ENCODE data around the gene PRC1.

The PRC1 gene

DNA sequence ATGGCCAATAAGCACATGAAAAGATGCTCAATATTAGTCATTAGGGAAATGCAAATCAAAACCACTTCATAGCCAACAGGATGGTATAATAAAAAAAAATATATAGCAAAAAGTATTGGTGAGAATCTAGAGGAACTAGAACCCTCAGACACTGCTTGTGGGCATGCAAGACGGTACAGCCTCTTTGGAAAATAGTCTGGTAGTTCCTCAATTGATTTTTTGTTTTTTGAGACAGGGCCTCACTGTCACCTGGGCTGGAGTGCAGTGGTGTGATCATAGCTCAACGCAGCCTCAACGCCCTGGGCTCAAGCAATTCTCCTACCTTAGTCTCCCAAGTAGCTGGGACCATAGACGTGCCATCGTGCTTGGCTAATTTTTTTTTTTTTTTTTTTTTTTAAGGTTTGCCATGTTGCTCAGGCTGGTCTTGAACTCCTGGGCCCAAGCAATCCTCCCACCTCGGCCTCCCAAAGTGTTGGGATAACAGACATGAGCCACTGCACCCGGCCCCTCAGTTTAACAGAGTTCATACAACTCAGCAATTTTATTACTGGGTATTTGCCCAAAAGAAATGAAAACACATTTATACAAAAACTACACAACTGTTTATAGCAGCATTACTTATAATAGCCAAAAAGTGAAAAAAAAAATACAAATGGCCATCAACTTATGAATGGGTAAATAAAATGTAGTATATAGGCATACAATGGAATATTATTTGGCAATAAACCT, 5.1 kb downstream of the PRC1 start:
- peaks cover 3% of the 10 kb centered on the region for H3K4me1 ChIP-seq (ENCODE audit: control insufficient read depth, low read depth, low read length)
- peaks cover 16% of the 10 kb centered on the region for H3K79me1 ChIP-seq (ENCODE audit: low read length)
- H2AK5ac ChIP-seq (ENCODE audit: low read length), result no peak overlapping the region
- no peak overlapping the region for H4K5ac ChIP-seq (ENCODE audit: low read length)
- H3K9ac ChIP-seq (ENCODE audit: low read length), result no peak overlapping the region
- H3K23ac ChIP-seq (ENCODE audit: low read length), result no peak overlapping the region
- H3K36me3 ChIP-seq (ENCODE audit: control insufficient read depth, insufficient read depth, low read length), result no peaks in the 10 kb centered on the region
- H3K27ac ChIP-seq (ENCODE audit: low read depth, low read length), result no peak overlapping the region
- H4K8ac ChIP-seq (ENCODE audit: low read depth, low read length), result no peak overlapping the region
- H3K4me2 ChIP-seq (ENCODE audit: low read length), result no peak overlapping the region
- no peak overlapping the region for H2BK120ac ChIP-seq (ENCODE audit: low read depth, low read length)
- no peak overlapping the region for H3K56ac ChIP-seq (ENCODE audit: low read length)
- H3K27me3 ChIP-seq (ENCODE audit: insufficient read depth, low read length, poor library complexity), result no peaks in the 10 kb centered on the region
- H3K18ac ChIP-seq (ENCODE audit: low read length), result no peak overlapping the region
- DNase-seq, result no peak
- no peak overlapping the region for H3K4ac ChIP-seq (ENCODE audit: low read depth, low read length)
- WGBS (ENCODE audit: extremely low coverage, insufficient coverage, low lambda C conversion rate), result no CpG with 5 or more reads among the region's 7 CpGs
- no peak overlapping the region for H3K4me3 ChIP-seq (ENCODE audit: low read length)
- no peak overlapping the region for H2BK15ac ChIP-seq (replicated peaks; ENCODE audit: low read depth)
- peaks cover 79% of the 10 kb centered on the region for H3K79me2 ChIP-seq (ENCODE audit: control insufficient read depth, insufficient read depth, low read length)
- H2BK5ac ChIP-seq (ENCODE audit: low read length), result no peak overlapping the region

DNA sequence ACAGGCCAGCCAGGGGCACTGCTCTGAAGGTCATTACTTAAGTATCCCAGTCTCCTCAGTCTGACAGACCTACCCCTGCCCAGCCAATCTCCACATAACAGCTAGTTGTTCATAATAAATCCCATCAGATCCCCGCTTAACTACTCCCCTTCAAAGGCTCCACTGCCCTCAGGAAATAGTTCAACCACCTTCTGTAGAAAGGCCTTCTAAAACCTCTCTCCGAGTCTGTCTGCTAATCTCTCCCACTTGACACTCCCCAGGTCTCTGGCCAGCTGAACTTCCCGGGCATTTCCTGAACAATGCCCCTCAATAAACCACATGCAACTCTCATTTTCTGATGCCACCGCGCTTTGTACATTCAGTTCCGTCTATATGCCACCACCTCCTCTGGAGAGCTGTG, 6.0 kb downstream of the PRC1 start:
- Histone ChIP-seq H4K8ac (ENCODE audit: low read depth, low read length) (no peak overlapping the region), H2BK5ac (ENCODE audit: low read length) (no peak overlapping the region), H3K18ac (ENCODE audit: low read length) (no peak overlapping the region), H2BK120ac (ENCODE audit: low read depth, low read length) (no peak overlapping the region), H3K79me1 (ENCODE audit: low read length) (peaks cover 17% of the 10 kb centered on the region), H3K27ac (ENCODE audit: low read depth, low read length) (no peak overlapping the region), H3K36me3 (ENCODE audit: control insufficient read depth, insufficient read depth, low read length) (peaks cover under 1% of the 10 kb centered on the region), H3K4me2 (ENCODE audit: low read length) (no peak overlapping the region), H3K4me1 (ENCODE audit: control insufficient read depth, low read depth, low read length) (peaks cover 3% of the 10 kb centered on the region), H2AK5ac (ENCODE audit: low read length) (no peak overlapping the region), H3K9ac (ENCODE audit: low read length) (peak overlapping the region; percentile 5), H3K79me2 (ENCODE audit: control insufficient read depth, insufficient read depth, low read length) (peaks cover 70% of the 10 kb centered on the region), H2BK15ac (replicated peaks; ENCODE audit: low read depth) (no peak overlapping the region), H3K4me3 (ENCODE audit: low read length) (no peak overlapping the region), H3K27me3 (ENCODE audit: insufficient read depth, low read length, poor library complexity) (no peaks in the 10 kb centered on the region), H3K56ac (ENCODE audit: low read length) (peak overlapping the region; percentile 30), H4K5ac (ENCODE audit: low read length) (no peak overlapping the region), H3K23ac (ENCODE audit: low read length) (no peak overlapping the region), H3K4ac (ENCODE audit: low read depth, low read length) (no peak overlapping the region)
- peak; percentile 38 for DNase-seq
- WGBS (ENCODE audit: extremely low coverage, insufficient coverage, low lambda C conversion rate), result no CpG with 5 or more reads among the region's 6 CpGs

DNA sequence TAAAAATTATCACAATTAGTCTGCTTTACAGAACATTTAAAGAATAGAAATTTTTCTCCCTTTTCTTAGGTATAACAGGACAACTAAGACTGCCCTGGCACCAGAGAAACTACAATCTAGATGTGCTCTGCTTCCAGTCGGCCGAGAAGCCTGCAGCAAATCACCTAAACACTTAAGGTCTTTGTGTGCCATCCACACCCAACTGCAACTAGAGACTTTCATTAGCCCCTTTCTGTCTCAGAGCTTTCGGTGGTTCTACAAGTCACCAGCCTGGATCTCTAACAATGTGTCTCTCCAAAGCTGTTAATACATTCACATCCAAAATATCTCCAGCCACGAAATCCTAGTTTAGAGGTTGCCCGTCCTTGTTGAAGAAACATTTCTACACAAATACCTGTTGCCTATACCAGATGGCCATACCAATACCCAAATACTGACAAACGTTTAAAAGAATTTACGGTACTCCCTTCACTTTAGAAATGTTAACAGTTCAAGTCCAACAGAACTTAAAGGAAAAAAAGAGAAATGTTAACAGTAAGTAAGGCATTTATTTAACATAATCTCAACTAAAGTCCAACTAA, 6.7 kb downstream of the PRC1 start:
- peaks cover 20% of the 10 kb centered on the region for H3K79me1 ChIP-seq (ENCODE audit: low read length)
- H2AK5ac ChIP-seq (ENCODE audit: low read length), result no peak overlapping the region
- no peak overlapping the region for H3K27ac ChIP-seq (ENCODE audit: low read depth, low read length)
- no peak overlapping the region for H2BK120ac ChIP-seq (ENCODE audit: low read depth, low read length)
- no CpG with 5 or more reads among the region's 7 CpGs for WGBS (ENCODE audit: extremely low coverage, insufficient coverage, low lambda C conversion rate)
- peaks cover 66% of the 10 kb centered on the region for H3K79me2 ChIP-seq (ENCODE audit: control insufficient read depth, insufficient read depth, low read length)
- H3K23ac ChIP-seq (ENCODE audit: low read length), result no peak overlapping the region
- no peak overlapping the region for H2BK15ac ChIP-seq (replicated peaks; ENCODE audit: low read depth)
- H3K4me3 ChIP-seq (ENCODE audit: low read length), result no peak overlapping the region
- H3K4ac ChIP-seq (ENCODE audit: low read depth, low read length), result no peak overlapping the region
- H3K27me3 ChIP-seq (ENCODE audit: insufficient read depth, low read length, poor library complexity), result no peaks in the 10 kb centered on the region
- no peak overlapping the region for H4K5ac ChIP-seq (ENCODE audit: low read length)
- H2BK5ac ChIP-seq (ENCODE audit: low read length), result no peak overlapping the region
- peaks cover 4% of the 10 kb centered on the region for H3K36me3 ChIP-seq (ENCODE audit: control insufficient read depth, insufficient read depth, low read length)
- H3K4me2 ChIP-seq (ENCODE audit: low read length), result no peak overlapping the region
- H3K18ac ChIP-seq (ENCODE audit: low read length), result no peak overlapping the region
- no peak overlapping the region for H4K8ac ChIP-seq (ENCODE audit: low read depth, low read length)
- H3K4me1 ChIP-seq (ENCODE audit: control insufficient read depth, low read depth, low read length), result peaks cover 3% of the 10 kb centered on the region
- no peak overlapping the region for H3K9ac ChIP-seq (ENCODE audit: low read length)
- H3K56ac ChIP-seq (ENCODE audit: low read length), result no peak overlapping the region
- no peak for DNase-seq

DNA sequence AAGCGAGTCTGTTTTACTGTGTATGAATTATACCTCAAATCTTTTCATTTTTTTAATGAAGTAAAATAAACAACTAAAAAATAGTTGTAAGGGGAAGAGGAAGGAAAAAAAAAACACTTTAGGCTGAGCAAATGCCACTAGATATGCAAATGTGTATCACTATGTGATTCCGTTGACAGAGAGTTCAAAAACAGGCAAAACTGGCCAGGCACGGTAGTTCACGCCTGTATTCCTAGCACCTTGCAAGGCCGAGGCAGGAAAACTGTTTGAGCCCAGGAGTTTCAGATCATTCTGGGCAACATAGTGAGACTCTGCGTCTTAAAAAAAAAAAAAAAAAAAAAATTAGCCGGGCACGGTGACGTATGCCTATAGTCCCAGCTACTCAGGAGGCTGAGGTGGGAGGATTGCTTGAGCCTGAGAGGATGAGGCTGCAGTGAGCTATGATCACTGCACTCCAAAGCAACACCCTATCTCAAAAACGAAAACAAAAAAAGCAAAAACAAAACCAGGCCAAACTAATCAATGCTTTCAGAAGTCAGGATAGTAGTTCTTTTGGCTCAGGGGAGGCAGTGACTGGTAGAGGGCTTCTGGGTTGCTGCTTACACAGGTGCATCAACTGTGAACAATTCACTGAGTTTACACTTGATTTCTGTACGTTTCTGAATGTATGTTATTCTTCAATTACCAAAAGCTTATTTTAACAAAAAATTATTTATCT, 7.4 kb downstream of the PRC1 start:
- H2BK15ac ChIP-seq (replicated peaks; ENCODE audit: low read depth), result no peak overlapping the region
- 100% methylated on average over 1 of the region's 11 CpGs for WGBS (ENCODE audit: extremely low coverage, insufficient coverage, low lambda C conversion rate)
- DNase-seq, result no peak
- H3K4me1 ChIP-seq (ENCODE audit: control insufficient read depth, low read depth, low read length), result peaks cover 3% of the 10 kb centered on the region
- no peak overlapping the region for H3K18ac ChIP-seq (ENCODE audit: low read length)
- no peak overlapping the region for H4K8ac ChIP-seq (ENCODE audit: low read depth, low read length)
- H2BK120ac ChIP-seq (ENCODE audit: low read depth, low read length), result no peak overlapping the region
- H3K79me2 ChIP-seq (ENCODE audit: control insufficient read depth, insufficient read depth, low read length), result peaks cover 60% of the 10 kb centered on the region
- no peak overlapping the region for H2AK5ac ChIP-seq (ENCODE audit: low read length)
- H2BK5ac ChIP-seq (ENCODE audit: low read length), result no peak overlapping the region
- H3K4me3 ChIP-seq (ENCODE audit: low read length), result no peak overlapping the region
- H3K56ac ChIP-seq (ENCODE audit: low read length), result no peak overlapping the region
- H4K5ac ChIP-seq (ENCODE audit: low read length), result no peak overlapping the region
- no peak overlapping the region for H3K4me2 ChIP-seq (ENCODE audit: low read length)
- no peak overlapping the region for H3K4ac ChIP-seq (ENCODE audit: low read depth, low read length)
- peaks cover 20% of the 10 kb centered on the region for H3K79me1 ChIP-seq (ENCODE audit: low read length)
- H3K36me3 ChIP-seq (ENCODE audit: control insufficient read depth, insufficient read depth, low read length), result peaks cover 5% of the 10 kb centered on the region
- no peaks in the 10 kb centered on the region for H3K27me3 ChIP-seq (ENCODE audit: insufficient read depth, low read length, poor library complexity)
- no peak overlapping the region for H3K23ac ChIP-seq (ENCODE audit: low read length)
- no peak overlapping the region for H3K27ac ChIP-seq (ENCODE audit: low read depth, low read length)
- H3K9ac ChIP-seq (ENCODE audit: low read length), result no peak overlapping the region

DNA sequence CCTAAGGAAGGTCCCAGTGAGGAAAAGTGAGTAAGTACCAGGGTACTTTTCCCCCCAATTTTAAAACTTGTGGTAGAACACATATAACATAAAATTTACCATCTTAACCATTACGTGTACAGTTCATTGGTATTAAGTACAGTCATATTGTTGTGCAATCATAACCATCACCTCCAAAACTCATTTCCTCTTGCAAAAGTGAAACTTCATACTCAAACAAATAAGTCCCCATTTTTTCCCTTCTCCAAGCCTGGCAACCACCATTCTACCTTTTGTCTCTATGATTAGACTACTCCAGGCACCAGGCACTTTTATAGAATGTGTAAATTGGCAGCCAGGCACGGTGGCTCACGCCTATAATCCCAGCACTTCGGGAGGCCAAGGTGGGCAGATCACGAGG, 12.2 kb downstream of the PRC1 start:
- Histone ChIP-seq H2AK5ac (ENCODE audit: low read length) (no peak overlapping the region), H3K4me2 (ENCODE audit: low read length) (no peak overlapping the region), H3K4me3 (ENCODE audit: low read length) (no peak overlapping the region), H3K27me3 (ENCODE audit: insufficient read depth, low read length, poor library complexity) (no peaks in the 10 kb centered on the region), H3K9ac (ENCODE audit: low read length) (no peak overlapping the region), H3K56ac (ENCODE audit: low read length) (no peak overlapping the region), H3K4ac (ENCODE audit: low read depth, low read length) (no peak overlapping the region), H3K4me1 (ENCODE audit: control insufficient read depth, low read depth, low read length) (no peaks in the 10 kb centered on the region), H2BK5ac (ENCODE audit: low read length) (no peak overlapping the region), H4K8ac (ENCODE audit: low read depth, low read length) (no peak overlapping the region), H3K79me2 (ENCODE audit: control insufficient read depth, insufficient read depth, low read length) (peaks cover 24% of the 10 kb centered on the region), H4K5ac (ENCODE audit: low read length) (no peak overlapping the region), H3K79me1 (ENCODE audit: low read length) (peaks cover 11% of the 10 kb centered on the region), H3K36me3 (ENCODE audit: control insufficient read depth, insufficient read depth, low read length) (peaks cover 26% of the 10 kb centered on the region), H3K23ac (ENCODE audit: low read length) (no peak overlapping the region), H3K18ac (ENCODE audit: low read length) (no peak overlapping the region), H3K27ac (ENCODE audit: low read depth, low read length) (no peak overlapping the region), H2BK15ac (replicated peaks; ENCODE audit: low read depth) (no peak overlapping the region), H2BK120ac (ENCODE audit: low read depth, low read length) (no peak overlapping the region)
- WGBS (ENCODE audit: extremely low coverage, insufficient coverage, low lambda C conversion rate), result no CpG with 5 or more reads among the region's 5 CpGs
- no peak for DNase-seq

Measured in mesendoderm (in vitro differentiated cells).